ENCODE results near the gene SEMA4F.
"Not testable (repeated sequence)": the region's sequence is repeated elsewhere in the genome, so short reads cannot be mapped to it uniquely, and the experiment has no call there.

The SEMA4F gene, protein sequence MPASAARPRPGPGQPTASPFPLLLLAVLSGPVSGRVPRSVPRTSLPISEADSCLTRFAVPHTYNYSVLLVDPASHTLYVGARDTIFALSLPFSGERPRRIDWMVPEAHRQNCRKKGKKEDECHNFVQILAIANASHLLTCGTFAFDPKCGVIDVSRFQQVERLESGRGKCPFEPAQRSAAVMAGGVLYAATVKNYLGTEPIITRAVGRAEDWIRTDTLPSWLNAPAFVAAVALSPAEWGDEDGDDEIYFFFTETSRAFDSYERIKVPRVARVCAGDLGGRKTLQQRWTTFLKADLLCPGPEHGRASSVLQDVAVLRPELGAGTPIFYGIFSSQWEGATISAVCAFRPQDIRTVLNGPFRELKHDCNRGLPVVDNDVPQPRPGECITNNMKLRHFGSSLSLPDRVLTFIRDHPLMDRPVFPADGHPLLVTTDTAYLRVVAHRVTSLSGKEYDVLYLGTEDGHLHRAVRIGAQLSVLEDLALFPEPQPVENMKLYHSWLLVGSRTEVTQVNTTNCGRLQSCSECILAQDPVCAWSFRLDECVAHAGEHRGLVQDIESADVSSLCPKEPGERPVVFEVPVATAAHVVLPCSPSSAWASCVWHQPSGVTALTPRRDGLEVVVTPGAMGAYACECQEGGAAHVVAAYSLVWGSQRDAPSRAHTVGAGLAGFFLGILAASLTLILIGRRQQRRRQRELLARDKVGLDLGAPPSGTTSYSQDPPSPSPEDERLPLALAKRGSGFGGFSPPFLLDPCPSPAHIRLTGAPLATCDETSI

GRCh38 chr2:74653985-74654882, at the start of gene SEMA4F:
SEMA4F (plus strand) TSS chr2:74654247; CDS start chr2:74654377, 130 bp downstream.
- DNase-seq, result peak; percentile 96 to 98

- DNase-seq, result no peak
Observed at GRCh38 chr2:74606927-74607326, 47.1 kb upstream of the SEMA4F start.

DNA sequence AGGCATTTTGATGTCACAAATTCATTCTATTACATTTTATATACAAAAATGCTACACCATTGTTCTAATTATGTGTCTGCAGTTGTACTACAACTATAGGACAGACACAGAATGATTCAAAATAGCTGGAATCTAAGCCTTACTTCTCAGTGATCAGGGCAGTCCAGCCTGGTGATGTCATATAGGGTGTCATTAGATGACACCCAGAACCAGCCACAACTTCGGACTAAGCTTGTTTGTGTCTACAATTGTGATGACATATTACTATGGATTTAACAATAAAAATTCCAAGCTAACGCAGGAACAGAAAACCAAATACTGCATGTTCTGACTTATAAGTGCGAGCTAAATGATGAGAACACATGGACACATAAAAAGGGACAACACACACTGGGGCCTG, 36.9 kb upstream of the SEMA4F start:
- no peak for DNase-seq

GRCh38 chr2:74618410-74619083, 35.5 kb upstream of the SEMA4F start:
- no peak for DNase-seq

DNA sequence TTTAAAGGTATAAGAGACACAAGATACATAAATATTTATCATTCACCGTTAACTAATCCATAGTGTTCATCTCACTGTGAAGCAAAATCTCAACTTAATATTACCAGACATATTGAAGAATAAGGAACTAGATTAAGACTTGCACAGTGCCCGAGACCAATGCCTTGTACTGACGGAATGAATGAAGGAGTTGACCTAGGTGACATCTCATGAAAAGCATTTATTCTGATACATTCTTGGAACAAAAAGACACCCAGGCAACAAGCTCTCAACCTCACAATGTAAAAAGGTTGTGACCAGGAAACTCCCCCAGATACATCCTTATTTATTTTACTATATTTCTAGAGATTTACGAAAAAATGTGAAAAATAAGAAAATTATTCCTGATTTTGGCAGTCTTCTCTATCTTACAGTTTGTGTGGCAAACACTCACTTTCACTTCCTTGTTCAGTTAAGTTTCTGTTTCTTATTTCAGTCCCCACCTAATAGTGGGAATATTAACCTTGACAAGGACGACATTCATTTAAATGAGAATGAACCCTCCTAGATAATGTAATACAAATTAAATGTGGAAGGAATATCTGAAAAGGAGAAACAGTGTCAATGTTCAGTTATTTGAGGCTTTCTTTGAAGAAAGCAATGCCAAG, 34.3 kb upstream of the SEMA4F start:
- no peak for DNase-seq

DNA sequence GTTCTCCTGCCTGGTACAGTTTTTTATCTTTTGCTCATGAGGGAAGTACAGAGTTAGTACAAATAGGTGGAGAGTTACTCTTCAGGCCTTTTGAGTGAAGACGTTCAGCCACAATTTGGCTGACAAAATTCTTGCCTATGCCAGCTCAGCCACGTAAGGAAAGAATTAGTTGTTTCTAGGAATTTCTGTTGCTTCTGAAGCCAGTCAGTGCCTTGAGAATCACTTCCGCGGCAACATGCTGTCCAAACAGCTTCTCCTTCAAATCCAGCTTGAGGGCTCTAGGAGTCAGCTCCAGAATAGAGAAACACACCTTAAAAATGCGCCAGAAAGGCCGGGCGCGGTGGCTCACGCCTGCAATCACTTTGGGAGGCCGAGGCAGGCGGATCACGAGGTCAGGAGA, 33.4 kb upstream of the SEMA4F start:
- no peak for DNase-seq

DNA sequence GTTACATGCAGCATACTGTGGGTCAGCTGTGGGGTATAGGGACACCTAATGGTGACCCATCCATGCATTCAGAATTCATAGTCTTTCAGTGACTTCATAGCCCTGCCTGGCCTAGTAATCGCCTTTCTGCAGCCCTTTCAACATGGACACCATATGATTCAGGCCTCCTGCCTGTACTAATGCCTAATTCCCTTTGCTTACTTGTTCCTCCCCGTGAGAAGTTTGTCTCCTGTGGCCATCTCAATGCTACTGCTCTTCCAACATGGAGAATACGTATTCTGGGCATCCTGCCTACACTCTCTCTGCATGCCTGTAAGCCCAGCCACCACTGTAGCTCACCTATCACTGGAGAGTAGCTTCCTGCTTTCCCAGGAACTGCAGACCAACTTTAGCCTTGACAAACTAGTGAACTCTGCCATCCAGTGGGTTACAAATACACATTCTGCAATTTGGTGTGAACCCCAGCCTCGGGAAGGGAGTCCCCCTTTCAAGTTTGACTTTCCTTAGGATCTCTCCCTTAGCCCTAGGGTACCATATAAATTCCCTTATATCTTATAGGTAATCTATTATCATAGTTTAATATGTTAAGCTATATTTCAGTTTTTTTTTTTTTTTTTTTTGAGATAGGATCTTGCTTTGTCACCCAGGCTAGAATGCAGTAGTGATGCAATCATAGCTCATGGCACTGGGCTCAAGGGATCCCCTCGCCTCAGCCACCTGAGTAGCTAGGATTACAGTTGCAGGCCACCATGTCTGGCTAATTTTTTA, 28.2 kb upstream of the SEMA4F start:
- no peak for DNase-seq

DNA sequence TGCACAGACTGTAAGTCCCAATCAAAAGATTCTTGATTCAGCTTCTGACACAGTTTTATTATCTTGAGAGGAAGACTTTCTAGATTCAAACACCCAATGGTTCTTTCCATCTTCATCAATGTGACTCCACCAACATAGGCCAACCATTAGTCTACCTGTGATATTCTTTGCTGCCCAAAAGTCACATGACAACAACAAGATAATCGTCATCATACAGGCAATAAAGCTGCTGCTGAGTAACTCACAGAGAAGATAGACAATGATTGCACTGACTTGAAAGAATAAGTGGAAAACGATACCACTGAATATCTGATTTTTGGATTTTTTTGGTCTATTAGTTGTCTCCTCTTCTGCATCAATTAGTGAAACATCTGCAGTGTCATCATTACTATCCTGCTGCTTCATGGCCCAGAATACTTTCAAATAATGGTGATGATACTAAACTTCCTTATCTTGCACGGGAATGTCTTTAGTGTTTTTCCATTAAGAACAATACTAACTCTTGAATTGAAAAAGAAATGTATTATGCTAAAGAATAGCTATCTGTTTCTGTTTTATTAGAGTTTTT, 25.4 kb upstream of the SEMA4F start:
- DNase-seq, result no peak

- not testable (repeated sequence) for DNase-seq
Observed at GRCh38 chr2:74630454-74630853, 23.6 kb upstream of the SEMA4F start.

- no peak for DNase-seq
Observed at GRCh38 chr2:74632209-74632938, 21.7 kb upstream of the SEMA4F start.

GRCh38 chr2:74632939-74633312, 21.1 kb upstream of the SEMA4F start:
- DNase-seq, result no peak

- no peak for DNase-seq
Observed at GRCh38 chr2:74639550-74639949, 14.5 kb upstream of the SEMA4F start.

GRCh38 chr2:74645344-74645743, 8.7 kb upstream of the SEMA4F start:
- DNase-seq, result no peak

- no peak for DNase-seq
Observed at GRCh38 chr2:74646201-74646600, 7.8 kb upstream of the SEMA4F start.

DNA sequence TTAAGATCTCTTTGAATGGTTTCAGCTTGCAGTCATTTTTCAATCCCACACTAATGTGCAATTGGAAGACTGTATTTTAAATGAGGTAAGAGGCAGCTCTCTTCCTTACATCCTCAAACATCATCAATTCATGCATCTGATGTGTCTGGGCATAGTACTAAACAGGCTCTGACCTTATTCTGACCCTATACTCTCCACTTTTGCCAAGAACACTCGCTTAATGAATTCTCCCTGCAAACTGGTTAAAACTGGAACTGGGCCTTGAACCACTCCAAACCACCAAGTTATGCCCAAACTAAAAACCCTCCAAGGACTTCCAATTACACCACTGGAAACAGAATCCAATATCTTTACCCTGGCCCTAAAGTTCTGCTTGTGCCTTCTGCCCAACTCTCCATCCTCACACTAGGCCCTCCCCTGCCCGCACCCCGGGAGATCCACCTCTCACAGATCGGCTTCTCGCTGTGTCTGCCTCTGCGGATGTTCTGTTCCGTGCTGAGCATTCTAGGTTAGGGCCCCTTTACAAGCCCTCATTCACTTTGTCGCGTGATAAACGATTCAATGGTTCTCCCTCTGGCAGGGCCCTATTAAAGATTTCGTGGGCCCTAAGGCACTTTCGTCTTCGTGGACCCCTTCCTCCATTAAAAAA, 7.1 kb upstream of the SEMA4F start:
- DNase-seq, result no peak

GRCh38 chr2:74648009-74648443, 6.0 kb upstream of the SEMA4F start, which contains the start of gene M1AP:
M1AP (minus strand) TSS chr2:74648330; CDS start chr2:74640275, 8,055 bp downstream.
- no peak for DNase-seq

- no peak for DNase-seq
Observed at GRCh38 chr2:74653589-74653984, 460 bp upstream of the SEMA4F start.

DNA sequence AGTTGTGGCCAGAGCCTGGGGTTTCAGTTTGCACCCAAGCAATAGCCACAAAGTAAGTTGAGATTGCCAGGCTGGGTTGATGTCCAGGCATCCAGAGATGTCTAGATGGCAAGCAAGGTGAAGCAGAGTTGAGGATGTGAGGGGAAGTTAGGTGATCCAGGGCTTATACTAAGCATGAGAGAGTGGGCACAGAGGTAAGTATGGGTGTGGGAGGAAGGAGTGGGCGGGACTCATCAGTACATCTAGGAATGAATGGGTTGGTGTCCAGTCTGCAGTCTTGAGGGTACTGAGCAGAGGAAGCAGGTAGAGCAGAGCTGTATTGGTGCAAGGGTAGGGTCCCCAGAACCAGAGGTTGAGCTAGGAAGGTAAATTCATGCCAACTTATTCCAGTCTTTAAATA, 1.5 kb downstream of the SEMA4F start:
- no peak for DNase-seq

DNA sequence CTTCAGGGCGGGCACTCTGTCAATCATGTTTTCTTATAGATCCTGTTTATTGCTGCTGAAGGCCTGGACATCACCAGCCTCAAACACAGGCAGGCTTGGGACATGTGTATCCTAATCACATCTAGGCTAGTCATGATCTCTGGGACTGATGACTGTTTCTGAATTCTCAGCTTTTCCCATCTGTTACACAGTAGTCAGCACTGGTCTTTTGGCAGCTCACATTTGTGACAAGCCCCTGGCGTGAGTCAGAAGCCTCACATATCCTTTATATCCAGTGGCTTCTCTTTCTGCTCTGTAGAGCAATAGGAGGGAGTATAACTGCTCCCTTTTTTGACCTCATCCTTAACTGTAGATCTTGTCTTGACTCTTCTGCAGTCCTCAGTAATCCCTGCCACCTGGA, 4.5 kb downstream of the SEMA4F start:
- DNase-seq, result no peak

Data from cerebellar nuclear complex (tissue), 1 donor.